HG02840 (cell line): ENCODE measurements around the gene TMEM8B.
"Not testable (repeated sequence)": the region's sequence is repeated elsewhere in the genome, so short reads cannot be mapped to it uniquely, and the experiment has no call there.

Experiments used
- ATAC-seq: cut with Tn5 transposase; IDR thresholded peaks from one replicate; pipeline ENCODE4 v1.9.1; 2021; ENCODE audit warnings: mild to moderate bottlenecking, moderate library complexity, moderate number of reproducible peaks; ENCODE audit not compliant: unreplicated experiment, low FRiP score

The TMEM8B gene

GRCh38 chr9:35905051-35905781 lies 76.2 kb downstream of the TMEM8B start:
- no peak for ATAC-seq

GRCh38 chr9:35905912-35906679 lies 77.1 kb downstream of the TMEM8B start, which contains the start of gene HRCT1:
HRCT1 (plus strand) TSS chr9:35906202; CDS start chr9:35906288, 86 bp downstream.
- ATAC-seq: no peak

GRCh38 chr9:35906923-35907699 lies 78.1 kb downstream of the TMEM8B start:
- no peak for ATAC-seq

GRCh38 chr9:35907711-35908503 lies 78.9 kb downstream of the TMEM8B start:
- ATAC-seq: no peak

GRCh38 chr9:35908504-35909125 lies 79.6 kb downstream of the TMEM8B start:
- no peak for ATAC-seq

GRCh38 chr9:35909274-35909673 lies 80.2 kb downstream of the TMEM8B start, which contains the start of gene SPAAR:
SPAAR (plus strand) TSS chr9:35909490; CDS start chr9:35910464, 974 bp downstream.
- no peak for ATAC-seq

- ATAC-seq: no peak
Measured at GRCh38 chr9:35909687-35910612, 80.9 kb downstream of the TMEM8B start.

GRCh38 chr9:35910613-35911359 lies 81.8 kb downstream of the TMEM8B start:
- ATAC-seq: no peak

- no peak for ATAC-seq
Measured at GRCh38 chr9:35911690-35912089, 82.7 kb downstream of the TMEM8B start.

GRCh38 chr9:35912791-35913400 lies 83.9 kb downstream of the TMEM8B start:
- ATAC-seq: no peak

GRCh38 chr9:35913429-35913828 lies 84.4 kb downstream of the TMEM8B start:
- ATAC-seq: not testable (repeated sequence)

- no peak for ATAC-seq
Measured at GRCh38 chr9:35914301-35914807, 85.3 kb downstream of the TMEM8B start.
